AG09319 (cell line): ENCODE measurements around the gene CHCHD6.

Experiments
- DNase-seq: peaks from one replicate; pipeline ENCODE4 v3.0.0-alpha.2; 2010; ENCODE audit warnings: low read depth; ENCODE audit errors: extremely low read depth
- CTCF ChIP-seq: IDR thresholded peaks from 2 replicates; pipeline ENCODE4 v1.5.1; 2011; ENCODE audit warnings: low read depth, mild to moderate bottlenecking, inconsistent platforms, low read length, moderate library complexity

CHCHD6 gene

GRCh38 chr3:126659915-126660886 lies 43.8 kb upstream of the CHCHD6 start:
- no peak for DNase-seq
- peak; percentile 16 for TF ChIP-seq CTCF

GRCh38 chr3:126661532-126662364 lies 42.3 kb upstream of the CHCHD6 start:
- no peak for DNase-seq
- no peak for TF ChIP-seq CTCF

GRCh38 chr3:126663257-126663656 lies 40.8 kb upstream of the CHCHD6 start:
- no peak for TF ChIP-seq CTCF
- DNase-seq = no peak

GRCh38 chr3:126663750-126664149 lies 40.3 kb upstream of the CHCHD6 start:
- TF ChIP-seq CTCF = no peak
- no peak for DNase-seq

- peak; percentile 4 for TF ChIP-seq CTCF
- DNase-seq = no peak
Measured at GRCh38 chr3:126664591-126665214, 39.3 kb upstream of the CHCHD6 start.

- TF ChIP-seq CTCF = no peak
- DNase-seq = no peak
Measured at GRCh38 chr3:126665221-126665936, 38.7 kb upstream of the CHCHD6 start.
